ENCODE measurements around the gene APLNR.

DNA sequence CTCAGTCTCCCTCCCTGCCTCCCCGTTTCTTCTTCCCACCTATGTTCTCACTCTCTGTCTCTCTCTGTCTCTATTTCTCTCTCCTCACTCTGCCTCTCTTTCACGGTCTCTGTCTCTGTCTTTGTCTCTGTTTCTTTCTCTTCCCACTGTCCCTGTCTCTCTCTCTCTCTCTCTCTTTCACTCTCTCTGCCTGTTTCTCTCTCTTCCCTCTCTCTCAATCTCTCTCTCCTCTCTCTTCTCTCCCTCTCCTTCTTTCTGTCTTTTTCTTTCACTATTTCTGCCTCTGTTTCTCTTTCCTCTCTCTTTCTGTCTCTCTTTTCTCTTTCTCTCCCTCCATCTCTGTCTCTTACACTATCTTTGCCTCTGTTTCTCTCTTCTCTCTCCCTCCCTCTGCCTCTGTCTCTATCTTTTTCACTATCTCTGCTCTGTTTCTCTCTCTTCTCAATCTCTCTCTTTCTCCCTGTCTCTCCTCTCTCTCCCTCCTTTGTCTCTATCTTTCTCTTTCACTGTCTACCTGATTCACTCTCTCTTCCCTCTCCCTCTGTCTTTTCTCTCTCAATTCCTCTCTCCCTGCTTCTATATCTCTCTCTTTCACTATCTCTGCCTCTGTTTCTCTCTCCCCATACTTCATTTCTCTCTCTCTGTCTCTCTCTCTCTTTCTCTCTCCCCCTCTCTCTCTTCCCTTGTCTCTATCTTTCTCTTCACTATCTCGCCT, 5.4 kb downstream of the APLNR start:
- TF ChIP-seq CTCF (IDR thresholded peaks at IDR 0.05) = peak; percentile 30
- TF ChIP-seq EZH2 (IDR thresholded peaks at IDR 0.05; ENCODE audit: borderline replicate concordance, insufficient read depth, low read depth, low read length, poor library complexity, severe bottlenecking) = no peak
